RKO (cell line): ENCODE results near the gene IL20RB.
"Not testable (repeated sequence)": the region's sequence is repeated elsewhere in the genome, so short reads cannot be mapped to it uniquely, and the experiment has no call there.

Experiments
- DNase-seq: peaks from one replicate; pipeline ENCODE4 v3.0.0-alpha.2; 2016; ENCODE audit warnings: low spot score

The IL20RB gene

GRCh38 chr3:136987398-136987980 lies 29.7 kb downstream of the IL20RB start:
- DNase-seq = not testable (repeated sequence)

- no peak for DNase-seq
These were observed 30.9 kb downstream of the IL20RB start for GRCh38 chr3:136988651-136989050.

GRCh38 chr3:136989781-136990524 lies 32.2 kb downstream of the IL20RB start:
- no peak for DNase-seq

- DNase-seq = no peak
These were observed 33.0 kb downstream of the IL20RB start for GRCh38 chr3:136990826-136991225.

- DNase-seq = no peak
These were observed 34.3 kb downstream of the IL20RB start for GRCh38 chr3:136992115-136992514.

GRCh38 chr3:136994772-136995516 lies 37.2 kb downstream of the IL20RB start:
- no peak for DNase-seq

GRCh38 chr3:136995652-136996051 lies 37.9 kb downstream of the IL20RB start:
- DNase-seq = no peak

- no peak for DNase-seq
These were observed 42.3 kb downstream of the IL20RB start for GRCh38 chr3:137000039-137000438.

- DNase-seq = not testable (repeated sequence)
These were observed 49.6 kb downstream of the IL20RB start for GRCh38 chr3:137007376-137007775.

- DNase-seq = no peak
These were observed 50.3 kb downstream of the IL20RB start for GRCh38 chr3:137008131-137008530.

GRCh38 chr3:137008976-137009375 lies 51.2 kb downstream of the IL20RB start:
- DNase-seq = no peak

GRCh38 chr3:137010137-137010536 lies 52.4 kb downstream of the IL20RB start:
- DNase-seq = no peak

GRCh38 chr3:137011153-137011552 lies 53.4 kb downstream of the IL20RB start:
- DNase-seq = no peak

GRCh38 chr3:137012097-137012501 lies 54.3 kb downstream of the IL20RB start:
- DNase-seq = peak; percentile 31

GRCh38 chr3:137013951-137014688 lies 56.3 kb downstream of the IL20RB start:
- peak; percentile 87 for DNase-seq

- not testable (repeated sequence) for DNase-seq
These were observed 59.5 kb downstream of the IL20RB start for GRCh38 chr3:137017316-137017715.

GRCh38 chr3:137020315-137020714 lies 62.5 kb downstream of the IL20RB start:
- no peak for DNase-seq

GRCh38 chr3:137020888-137021287 lies 63.1 kb downstream of the IL20RB start:
- no peak for DNase-seq

GRCh38 chr3:137024348-137024747 lies 66.6 kb downstream of the IL20RB start:
- no peak for DNase-seq

- DNase-seq = no peak
These were observed 68.9 kb downstream of the IL20RB start for GRCh38 chr3:137026701-137027100.

GRCh38 chr3:137032465-137033120 lies 74.8 kb downstream of the IL20RB start:
- DNase-seq = peak; percentile 23

- DNase-seq = peak; percentile 37
These were observed 77.8 kb downstream of the IL20RB start for GRCh38 chr3:137035631-137036030.
